AG09319 (cell line): Measurements from ENCODE around the gene GHITM.
"Not testable (repeated sequence)": the region's sequence is repeated elsewhere in the genome, so short reads cannot be mapped to it uniquely, and the experiment has no call there.

Source experiments
- DNase-seq: peaks from one replicate; pipeline ENCODE4 v3.0.0-alpha.2; 2010; ENCODE audit warnings: low read depth; ENCODE audit errors: extremely low read depth
- CTCF ChIP-seq: IDR thresholded peaks from 2 replicates; pipeline ENCODE4 v1.5.1; 2011; ENCODE audit warnings: low read depth, mild to moderate bottlenecking, inconsistent platforms, low read length, moderate library complexity

The GHITM gene

GRCh38 chr10:84114088-84114667, 25.1 kb upstream of the GHITM start:
- TF ChIP-seq CTCF: no peak
- no peak for DNase-seq

GRCh38 chr10:84117204-84117603, 22.1 kb upstream of the GHITM start:
- not testable (repeated sequence) for DNase-seq

- no peak for DNase-seq
- no peak for TF ChIP-seq CTCF
Observed at GRCh38 chr10:84117686-84118394, 21.5 kb upstream of the GHITM start.

- no peak for TF ChIP-seq CTCF
- DNase-seq: no peak
Observed at GRCh38 chr10:84118395-84119006, 20.8 kb upstream of the GHITM start.

- no peak for TF ChIP-seq CTCF
- DNase-seq: no peak
Observed at GRCh38 chr10:84123362-84123761, 15.9 kb upstream of the GHITM start.

- DNase-seq: not testable (repeated sequence)
Observed at GRCh38 chr10:84125910-84126784, 13.2 kb upstream of the GHITM start.

GRCh38 chr10:84126785-84127167, 12.5 kb upstream of the GHITM start:
- no peak for DNase-seq
- TF ChIP-seq CTCF: no peak

GRCh38 chr10:84135836-84136235, 3.5 kb upstream of the GHITM start:
- no peak for TF ChIP-seq CTCF
- DNase-seq: no peak
